GM19328 (cell line): Measurements from ENCODE around the gene DCAF5.
"Not testable (repeated sequence)": the region's sequence is repeated elsewhere in the genome, so short reads cannot be mapped to it uniquely, and the experiment has no call there.

ENCODE experiments used
- ATAC-seq: cut with Tn5 transposase; IDR thresholded peaks from one replicate; pipeline ENCODE4 v1.9.1; 2021; ENCODE audit warnings: mild to moderate bottlenecking, moderate library complexity; ENCODE audit not compliant: unreplicated experiment

Gene DCAF5

GRCh38 chr14:69152902-69153151 is at the start of gene DCAF5:
Gene DCAF5 (minus strand): TSS chr14:69153119. CDS start chr14:69152978, 141 bp downstream.
- ATAC-seq: no peak

- ATAC-seq: no peak
Measured at GRCh38 chr14:69199786-69200185, 46.9 kb upstream of the DCAF5 start.

GRCh38 chr14:69193721-69194120 is 40.8 kb upstream of the DCAF5 start:
- ATAC-seq: no peak

GRCh38 chr14:69191340-69192111 is 38.6 kb upstream of the DCAF5 start, which contains the start of gene EXD2:
Gene EXD2 (plus strand): TSS chr14:69191498. CDS start chr14:69209471, 17,973 bp downstream.
- ATAC-seq: peak; percentile 74

- ATAC-seq: no peak
Measured at GRCh38 chr14:69190191-69190590, 37.3 kb upstream of the DCAF5 start.

GRCh38 chr14:69183735-69184134 is 30.8 kb upstream of the DCAF5 start:
- no peak for ATAC-seq

DNA sequence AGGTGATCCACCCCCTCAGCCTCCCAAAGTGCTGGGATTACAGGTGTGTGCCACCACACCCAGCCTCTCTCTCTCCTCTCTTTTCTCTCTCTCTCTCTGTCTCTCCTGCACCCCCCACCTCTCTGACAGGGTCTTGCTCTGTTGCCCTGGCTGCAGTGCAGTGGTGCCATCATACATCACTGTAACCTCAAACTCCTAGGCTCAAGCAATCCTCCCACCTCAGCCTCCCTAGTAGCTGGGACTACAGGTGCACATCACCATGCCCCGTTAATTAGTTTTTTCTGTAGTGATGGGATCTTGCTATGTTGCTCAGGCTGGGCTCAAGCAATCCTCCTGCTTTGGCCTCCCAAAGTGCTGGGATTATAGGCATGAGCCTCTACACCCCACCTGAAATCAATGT is 29.7 kb upstream of the DCAF5 start:
- ATAC-seq: not testable (repeated sequence)

DNA sequence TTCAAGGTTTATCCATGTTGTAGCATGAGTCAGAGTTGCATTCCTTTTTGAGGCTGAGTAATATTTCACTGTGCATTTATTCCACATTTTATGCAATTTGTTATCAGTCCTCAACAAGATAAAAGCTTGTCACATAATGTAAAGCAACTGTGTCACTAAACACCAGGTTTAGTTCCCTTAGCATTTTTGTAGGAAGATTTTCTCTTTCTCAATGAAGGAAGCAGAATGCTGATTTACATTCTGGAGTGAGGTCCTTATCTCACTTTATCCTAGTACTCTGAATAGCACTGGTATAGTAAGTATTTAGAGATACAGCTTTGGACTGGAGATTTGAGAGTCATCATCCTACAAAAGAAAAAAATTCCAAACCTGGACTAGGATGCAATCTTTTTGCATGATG is 28.6 kb upstream of the DCAF5 start:
- ATAC-seq: no peak

DNA sequence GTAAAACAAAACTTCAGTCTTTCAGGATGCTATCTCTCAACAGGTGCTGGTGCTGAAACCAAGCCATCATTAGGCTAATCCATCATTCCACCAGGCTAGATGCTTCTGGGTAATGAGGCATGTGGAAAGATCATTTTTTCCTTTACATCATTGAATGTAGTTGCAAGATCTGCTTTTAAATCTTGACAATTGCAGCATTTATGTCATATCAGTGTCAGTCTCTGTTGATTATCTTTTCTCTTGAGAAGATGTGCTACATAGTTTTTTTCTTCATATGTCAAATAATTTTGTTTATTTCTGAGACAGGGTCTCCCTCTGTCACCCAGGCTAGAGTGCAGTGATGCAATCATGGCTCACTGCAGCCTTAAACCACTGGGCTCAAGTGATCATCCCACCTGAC is 22.2 kb upstream of the DCAF5 start:
- ATAC-seq: no peak

- ATAC-seq: no peak
Measured at GRCh38 chr14:69171569-69171968, 18.6 kb upstream of the DCAF5 start.

GRCh38 chr14:69170839-69171238 is 17.9 kb upstream of the DCAF5 start:
- ATAC-seq: no peak

DNA sequence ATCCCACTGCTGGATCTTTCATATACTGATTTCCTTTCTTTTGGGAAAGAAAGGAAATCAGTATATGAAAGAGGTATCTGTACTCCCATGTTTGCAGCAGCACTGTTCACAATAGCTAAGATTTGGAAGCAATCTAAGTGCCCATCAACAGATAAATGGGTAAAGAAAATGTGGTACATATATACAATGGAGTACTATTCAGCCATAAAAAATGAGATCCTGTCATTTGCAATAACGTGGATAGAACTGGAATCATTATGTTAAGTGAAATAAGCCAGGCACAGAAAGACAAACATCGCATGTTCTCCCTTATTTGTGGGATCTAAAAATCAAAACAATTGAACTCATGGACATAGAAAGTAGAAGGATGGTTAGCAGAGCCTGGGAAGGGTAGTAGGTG is 12.9 kb upstream of the DCAF5 start:
- not testable (repeated sequence) for ATAC-seq

DNA sequence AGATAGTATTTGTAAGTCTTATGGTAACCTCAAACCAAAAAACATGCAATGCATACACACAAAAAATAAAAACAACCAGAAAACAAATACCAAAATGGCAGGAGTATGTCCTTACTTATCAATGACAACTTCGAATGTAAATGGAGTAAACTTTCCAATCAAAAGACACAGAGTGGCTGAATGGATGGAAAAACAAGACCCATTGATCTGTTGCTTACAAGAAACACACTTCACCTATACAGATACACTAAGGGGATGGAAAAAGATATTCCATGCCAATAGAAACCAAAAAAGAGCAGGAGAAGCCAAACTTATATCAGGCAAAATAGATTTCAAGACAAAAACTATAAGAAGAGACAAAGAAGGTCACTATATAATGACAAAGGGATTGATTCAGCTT is 8.7 kb upstream of the DCAF5 start:
- ATAC-seq: no peak

- no peak for ATAC-seq
Measured at GRCh38 chr14:69156224-69156623, 3.3 kb upstream of the DCAF5 start.

DNA sequence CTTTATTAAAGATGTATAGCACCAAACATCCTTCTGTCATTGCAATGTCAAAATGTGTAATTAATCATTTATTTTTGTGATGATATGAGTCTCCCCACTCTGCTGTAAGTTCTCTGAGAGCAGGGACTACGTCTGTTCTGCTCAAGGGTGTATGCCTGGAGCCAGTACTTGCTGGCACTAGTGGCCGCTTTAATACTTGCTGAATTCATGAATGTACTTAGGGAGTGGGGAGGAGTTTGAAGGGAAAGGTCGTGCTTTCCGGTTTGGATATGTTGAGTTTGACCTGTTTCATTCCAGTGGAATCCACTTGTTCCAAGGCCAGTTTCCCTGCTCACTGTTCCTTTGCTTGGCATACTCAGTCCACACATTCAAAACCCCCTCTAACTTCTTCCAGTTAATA is 1.9 kb upstream of the DCAF5 start:
- no peak for ATAC-seq

GRCh38 chr14:69153873-69154270 is 953 bp upstream of the DCAF5 start:
- no peak for ATAC-seq

GRCh38 chr14:69153152-69153872 is 393 bp upstream of the DCAF5 start:
- ATAC-seq: peak; percentile 76

- no peak for ATAC-seq
Measured at GRCh38 chr14:69152181-69152901, 578 bp downstream of the DCAF5 start.

DNA sequence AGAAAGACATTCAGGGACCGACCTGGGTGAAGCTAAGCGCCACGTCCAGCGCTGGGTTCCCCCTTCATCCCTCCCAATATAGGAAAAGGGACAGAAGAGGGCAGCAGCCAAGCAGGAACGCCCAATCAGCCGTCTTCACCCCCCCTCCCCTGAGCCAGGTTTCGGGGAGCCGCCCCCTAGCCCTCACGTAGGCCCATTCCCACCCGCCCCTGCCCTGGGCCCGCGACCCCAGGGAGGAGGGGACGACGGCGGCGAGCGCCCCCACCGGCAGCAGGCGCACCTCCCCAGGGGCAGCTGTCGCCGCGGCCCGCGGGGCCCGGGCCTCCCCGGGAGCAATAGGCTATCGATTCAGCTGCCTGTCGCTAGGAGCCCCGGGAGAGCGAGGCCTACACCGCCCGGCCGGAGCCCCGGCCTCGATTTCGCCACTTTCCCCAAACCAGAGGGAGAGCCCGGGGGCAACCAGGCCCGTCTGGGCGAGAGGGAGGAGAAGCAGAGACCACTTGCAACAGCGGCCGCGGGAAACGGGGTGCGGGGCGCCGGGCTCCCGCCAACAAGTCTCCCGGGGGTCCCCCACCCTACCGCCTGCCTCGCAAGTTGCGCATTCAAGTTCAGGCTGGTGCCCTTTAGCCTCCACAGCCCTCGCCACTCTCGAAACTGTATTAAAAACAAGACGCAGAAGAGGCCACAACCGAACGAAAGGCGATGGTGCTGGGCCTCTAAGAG is 1.3 kb downstream of the DCAF5 start:
- ATAC-seq: peak; percentile 52

DNA sequence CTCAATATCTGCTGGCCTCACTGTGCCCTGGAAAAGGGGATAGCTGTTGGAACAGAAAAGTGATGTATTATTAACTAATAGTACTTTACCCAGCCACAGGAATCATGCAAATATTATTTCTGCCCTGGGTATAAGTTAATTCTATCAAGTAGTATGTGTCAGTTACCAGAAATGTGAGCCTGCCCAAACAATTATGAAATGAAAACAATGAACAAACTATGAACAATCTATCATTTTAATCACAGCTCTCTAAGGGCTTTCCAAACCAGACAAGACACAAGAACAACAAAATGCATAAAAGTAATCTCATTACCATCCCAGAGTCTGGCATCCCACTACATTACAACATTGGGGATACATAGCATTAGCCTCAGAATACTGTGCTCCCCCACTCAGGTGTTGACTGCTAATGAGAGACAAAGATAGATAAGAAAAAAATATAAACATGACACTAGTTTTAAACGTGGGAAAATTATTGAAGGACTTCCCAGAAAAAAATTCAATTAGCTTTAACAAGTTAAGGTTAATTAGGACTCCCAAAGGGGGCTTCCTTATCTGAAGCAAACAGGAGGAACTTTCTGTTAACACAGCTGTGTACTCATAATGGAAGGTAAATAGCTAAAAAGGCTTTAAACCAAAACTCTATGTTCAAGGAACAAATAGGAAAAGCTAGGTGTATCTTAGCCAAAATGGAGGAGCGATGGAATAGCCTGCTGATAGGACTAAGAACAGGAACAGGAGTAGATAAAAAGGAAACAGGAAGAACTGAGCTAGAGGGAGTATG is 3.3 kb downstream of the DCAF5 start:
- ATAC-seq: no peak
